PC-9 (cell line): ENCODE data around the gene GPC2. TPM values are rescaled to one million over a fixed set of nuclear protein-coding genes. Genes with fewer than 3 reads are reported as not detected.
"Not testable (repeated sequence)": the region's sequence is repeated elsewhere in the genome, so short reads cannot be mapped to it uniquely, and the experiment has no call there.

Experiments
- BruUV-seq: library from RNA; stranded (reverse); fragments of 400-500 nt; replicated peaks from 2 replicates; lab custom pipeline; 2021; lab: Mats Ljungman, UMichigan
- CTCF ChIA-PET: fragments of 300-600 bp; sonication (Branson Sonifier 250); formaldehyde crosslinking; loops from one replicate; lab custom pipeline; 2022; ENCODE audit warnings: antibody characterized with exemption; lab: Charles Lee
- POLR2A ChIA-PET: fragments of 300-600 bp; sonication (Branson Sonifier 250); formaldehyde crosslinking; loops from one replicate; lab custom pipeline; 2022; ENCODE audit warnings: antibody characterized with exemption; ENCODE audit not compliant: unreplicated experiment; lab: Charles Lee
- DNase-seq, 2 experiments: peaks; one replicate each; pipeline versions ENCODE4 v3.0.0 to v3.0.0-alpha.2; 2015 to 2022; ENCODE audit warnings: mixed read lengths in 1 of 2
- H2AFZ ChIP-seq: fragments of 200-600 bp; sonication (generic); 2 replicates; pipeline ENCODE4 v1.8.1; 2017; ENCODE audit warnings: antibody characterized with exemption
- H3F3A ChIP-seq: fragments of 200-600 bp; sonication (generic); 2 replicates; pipeline ENCODE4 v1.8.1; 2017; ENCODE audit warnings: antibody characterized with exemption, mild to moderate bottlenecking, low read depth; ENCODE audit not compliant: insufficient read depth
- H3K27ac ChIP-seq: fragments of 200-600 bp; sonication (generic); 2 replicates; pipeline ENCODE4 v1.6.1; 2016; ENCODE audit warnings: mixed run types
- H3K27me3 ChIP-seq: fragments of 200-600 bp; sonication (generic); 2 replicates; pipeline ENCODE4 v1.6.1; 2016; ENCODE audit warnings: low read depth, mixed run types; ENCODE audit not compliant: insufficient read depth
- H3K36me3 ChIP-seq: fragments of 200-600 bp; sonication (generic); 2 replicates; pipeline ENCODE4 v1.6.1; 2016; ENCODE audit warnings: low read depth, mixed run types
- H3K4me1 ChIP-seq: fragments of 200-600 bp; sonication (generic); replicated peaks from 2 replicates; pipeline ENCODE4 v1.6.1; 2016; ENCODE audit warnings: mixed run types; ENCODE audit not compliant: insufficient read depth
- H3K4me2 ChIP-seq: fragments of 200-600 bp; sonication (generic); 2 replicates; pipeline ENCODE4 v1.6.1; 2017; ENCODE audit warnings: mixed run types
- H3K4me3 ChIP-seq: fragments of 200-600 bp; sonication (generic); 2 replicates; pipeline ENCODE4 v1.6.1; 2016; ENCODE audit warnings: mixed run types
- H3K79me2 ChIP-seq: fragments of 200-600 bp; sonication (generic); 2 replicates; pipeline ENCODE4 v1.6.1; 2017; ENCODE audit warnings: low read depth, mixed run types
- H3K9me2 ChIP-seq: fragments of 200-600 bp; sonication (generic); 2 replicates; pipeline ENCODE4 v1.8.1; 2017; ENCODE audit warnings: mild to moderate bottlenecking; ENCODE audit not compliant: insufficient read depth
- H3K9me3 ChIP-seq: fragments of 200-600 bp; sonication (generic); 2 replicates; pipeline ENCODE4 v1.8.1; 2016; ENCODE audit warnings: low read depth; ENCODE audit not compliant: insufficient read depth
- H4K20me1 ChIP-seq: fragments of 200-600 bp; sonication (generic); 2 replicates; pipeline ENCODE4 v1.8.1; 2017; ENCODE audit not compliant: insufficient read depth
- EZH2 ChIP-seq: fragments of 200-600 bp; sonication (generic); IDR thresholded peaks from 2 replicates; pipeline ENCODE4 v1.8.0; 2017; ENCODE audit warnings: antibody characterized with exemption, low read depth
- intact Hi-C: fragments of 100-400 bp; cut with micrococcal nuclease; formaldehyde crosslinking; loops from one replicate; pipeline ENCODE4 v1.10.0; 2022; ENCODE audit not compliant: unreplicated experiment
- total RNA-seq: library from RNA; stranded (reverse); gene quantifications from 2 replicates; pipeline ENCODE4 v1.2.3, GENCODE V29; 2021
- TF ChIP-seq, protein P1 (sequence below): fragments of 200-600 bp; sonication (generic); conservative IDR thresholded peaks from 2 replicates; pipeline ENCODE4 v1.6.1; 2017; ENCODE audit warnings: mixed run types, antibody characterized with exemption, mild to moderate bottlenecking, moderate library complexity

GPC2 gene
- total RNA-seq, 1 experiment from 2014 or later, result 4.5 TPM

DNA sequence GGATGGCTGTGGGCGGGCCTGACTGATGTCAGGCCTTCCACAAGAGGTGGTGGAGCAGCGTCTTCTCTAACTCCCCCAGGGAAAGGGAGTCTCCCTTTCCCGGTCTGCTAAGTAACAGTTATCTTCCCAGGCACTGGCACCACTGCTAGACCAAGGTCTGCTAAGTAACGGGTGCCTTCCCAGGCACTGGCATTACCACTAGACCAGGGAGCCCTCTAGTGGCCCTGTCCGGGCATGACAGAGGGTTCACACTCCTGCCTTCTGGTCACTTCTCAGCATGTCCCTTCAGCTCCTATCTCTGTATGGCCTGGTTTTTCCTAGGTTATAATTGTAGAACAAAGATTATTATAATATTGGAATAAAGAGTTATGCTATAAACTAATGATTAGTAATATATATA is 40.8 kb upstream of the GPC2 start:
- H3K79me2 ChIP-seq, H3F3A ChIP-seq, BruUV-seq, H3K4me2 ChIP-seq, intact Hi-C loops, H3K4me3 ChIP-seq, H4K20me1 ChIP-seq, H3K9me2 ChIP-seq, H3K27me3 ChIP-seq, H3K9me3 ChIP-seq, H3K27ac ChIP-seq, H3K36me3 ChIP-seq, H2AFZ ChIP-seq: not testable (repeated sequence)
- TF ChIP-seq, protein P1, sequence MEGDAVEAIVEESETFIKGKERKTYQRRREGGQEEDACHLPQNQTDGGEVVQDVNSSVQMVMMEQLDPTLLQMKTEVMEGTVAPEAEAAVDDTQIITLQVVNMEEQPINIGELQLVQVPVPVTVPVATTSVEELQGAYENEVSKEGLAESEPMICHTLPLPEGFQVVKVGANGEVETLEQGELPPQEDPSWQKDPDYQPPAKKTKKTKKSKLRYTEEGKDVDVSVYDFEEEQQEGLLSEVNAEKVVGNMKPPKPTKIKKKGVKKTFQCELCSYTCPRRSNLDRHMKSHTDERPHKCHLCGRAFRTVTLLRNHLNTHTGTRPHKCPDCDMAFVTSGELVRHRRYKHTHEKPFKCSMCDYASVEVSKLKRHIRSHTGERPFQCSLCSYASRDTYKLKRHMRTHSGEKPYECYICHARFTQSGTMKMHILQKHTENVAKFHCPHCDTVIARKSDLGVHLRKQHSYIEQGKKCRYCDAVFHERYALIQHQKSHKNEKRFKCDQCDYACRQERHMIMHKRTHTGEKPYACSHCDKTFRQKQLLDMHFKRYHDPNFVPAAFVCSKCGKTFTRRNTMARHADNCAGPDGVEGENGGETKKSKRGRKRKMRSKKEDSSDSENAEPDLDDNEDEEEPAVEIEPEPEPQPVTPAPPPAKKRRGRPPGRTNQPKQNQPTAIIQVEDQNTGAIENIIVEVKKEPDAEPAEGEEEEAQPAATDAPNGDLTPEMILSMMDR, result peak; percentile 48; the same call in 1 of the 2 replicates
- CTCF ChIA-PET, result interaction anchor here (1.2 kb wide), 1 partner anchor 40 kb away, joined by 3 read pairs; the partner anchor contains the start of genes GPC2 and STAG3
- POLR2A ChIA-PET, result interaction anchor here (0.6 kb wide), 1 partner anchor 57 kb away, joined by 20 read pairs; no protein-coding TSS in a partner anchor
- peaks cover 11% of the 10 kb centered on the region for H3K4me1 ChIP-seq
- peak in 1 of 2 experiments; percentile 82 for DNase-seq

DNA sequence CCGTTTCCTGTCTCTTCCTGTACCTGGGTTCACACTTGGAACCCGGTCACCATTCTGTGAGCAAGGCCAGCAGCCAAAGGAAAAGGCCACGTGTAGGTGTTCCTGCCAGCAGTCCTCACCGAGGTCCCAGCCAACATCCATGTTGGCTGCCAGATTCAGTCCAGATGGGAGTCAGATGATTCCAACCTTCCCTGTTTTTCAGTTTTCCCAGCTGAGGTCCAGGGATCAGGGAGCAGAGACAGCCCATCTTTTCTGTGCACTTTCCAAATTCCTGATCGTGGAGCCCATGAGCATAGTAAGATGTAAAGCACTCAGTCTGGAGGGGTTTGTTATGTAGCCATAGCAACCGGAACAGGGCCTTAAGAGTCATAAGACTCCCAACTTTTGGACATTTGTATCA is 38.7 kb upstream of the GPC2 start:
- Histone ChIP-seq H3K79me2 (no peaks in the 10 kb centered on the region), H4K20me1 (no peaks in the 10 kb centered on the region), H3F3A (peaks cover 3% of the 10 kb centered on the region; the same call in 1 of the 2 replicates), H3K4me3 (no peak overlapping the region), H3K36me3 (no peaks in the 10 kb centered on the region), H3K4me1 (peaks cover 11% of the 10 kb centered on the region), H3K27me3 (no peaks in the 10 kb centered on the region), H3K27ac (no peak overlapping the region), H2AFZ (no peak overlapping the region), H3K9me2 (no peaks in the 10 kb centered on the region), H3K4me2 (no peak overlapping the region), H3K9me3 (no peaks in the 10 kb centered on the region)
- POLR2A ChIA-PET, result no interaction called here
- DNase-seq, result no peak
- CTCF ChIA-PET, result interaction anchor here (0.6 to 1.3 kb wide), 3 partner anchors 49 to 83 kb away, joined by 3 to 5 read pairs (median 3); no protein-coding TSS in a partner anchor
- intact Hi-C loops, result loop anchor here (2.0 kb wide), 1 partner anchor 83 kb away; no protein-coding TSS in a partner anchor
- TF ChIP-seq, protein P1, result no peak
- TF ChIP-seq EZH2, result no peak
- BruUV-seq, result no TSS peak

DNA sequence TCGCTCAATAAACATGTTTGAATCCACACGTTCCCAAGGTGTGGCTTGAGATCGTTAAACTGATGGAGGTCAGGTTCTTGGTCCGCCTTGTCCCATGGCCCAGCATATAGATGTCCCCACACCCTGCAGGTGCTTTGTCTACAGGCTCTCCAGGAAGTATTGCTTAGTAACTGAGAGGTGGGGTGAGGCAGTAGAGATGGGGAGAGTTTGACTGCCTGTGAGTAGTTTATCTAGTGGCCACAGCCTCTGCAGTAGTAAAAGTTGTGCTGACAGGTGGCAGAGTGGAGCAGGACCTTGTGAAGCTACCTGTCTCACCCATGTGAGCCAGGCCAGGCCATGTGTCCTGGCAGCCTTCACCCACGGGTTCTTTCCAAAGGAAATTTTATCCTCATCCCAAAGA is 37.2 kb upstream of the GPC2 start:
- Histone ChIP-seq H3K27ac (peak overlapping the region; percentile 12; the same call in 1 of the 2 replicates), H3K4me1 (peaks cover 11% of the 10 kb centered on the region)
- H2AFZ ChIP-seq, POLR2A ChIA-PET, H3K27me3 ChIP-seq, CTCF ChIA-PET, H3K9me2 ChIP-seq, H3K4me2 ChIP-seq, H3K9me3 ChIP-seq, H3K79me2 ChIP-seq, H4K20me1 ChIP-seq, H3F3A ChIP-seq, BruUV-seq, H3K36me3 ChIP-seq, H3K4me3 ChIP-seq: not testable (repeated sequence)
- intact Hi-C loops, result loop anchor here (2.0 kb wide), 1 partner anchor 82 kb away; no protein-coding TSS in a partner anchor
- peak; percentile 42 to 77 for DNase-seq
